ENCODE data around the gene SLCO1B3.

The SLCO1B3 gene

DNA sequence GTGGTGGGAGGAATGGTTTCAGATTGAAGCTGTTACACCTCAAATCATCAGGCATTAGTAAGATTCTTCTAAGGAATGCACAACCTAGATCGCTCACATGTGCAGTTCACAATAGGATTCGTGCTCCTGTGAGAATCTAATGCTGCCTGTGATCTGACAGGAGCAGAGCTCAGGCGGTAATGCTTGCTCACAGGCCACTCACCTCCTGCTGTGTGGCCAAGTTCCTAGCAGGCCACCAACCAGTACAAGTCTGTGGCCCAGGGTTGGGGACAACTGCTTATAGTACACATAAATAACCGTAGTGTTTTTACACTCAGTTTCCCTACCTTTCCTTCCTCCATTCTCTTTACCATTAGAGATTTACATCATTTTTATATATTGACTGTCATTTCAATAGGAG is 121.4 kb downstream of the SLCO1B3 start:
- TF ChIP-seq, protein P1, sequence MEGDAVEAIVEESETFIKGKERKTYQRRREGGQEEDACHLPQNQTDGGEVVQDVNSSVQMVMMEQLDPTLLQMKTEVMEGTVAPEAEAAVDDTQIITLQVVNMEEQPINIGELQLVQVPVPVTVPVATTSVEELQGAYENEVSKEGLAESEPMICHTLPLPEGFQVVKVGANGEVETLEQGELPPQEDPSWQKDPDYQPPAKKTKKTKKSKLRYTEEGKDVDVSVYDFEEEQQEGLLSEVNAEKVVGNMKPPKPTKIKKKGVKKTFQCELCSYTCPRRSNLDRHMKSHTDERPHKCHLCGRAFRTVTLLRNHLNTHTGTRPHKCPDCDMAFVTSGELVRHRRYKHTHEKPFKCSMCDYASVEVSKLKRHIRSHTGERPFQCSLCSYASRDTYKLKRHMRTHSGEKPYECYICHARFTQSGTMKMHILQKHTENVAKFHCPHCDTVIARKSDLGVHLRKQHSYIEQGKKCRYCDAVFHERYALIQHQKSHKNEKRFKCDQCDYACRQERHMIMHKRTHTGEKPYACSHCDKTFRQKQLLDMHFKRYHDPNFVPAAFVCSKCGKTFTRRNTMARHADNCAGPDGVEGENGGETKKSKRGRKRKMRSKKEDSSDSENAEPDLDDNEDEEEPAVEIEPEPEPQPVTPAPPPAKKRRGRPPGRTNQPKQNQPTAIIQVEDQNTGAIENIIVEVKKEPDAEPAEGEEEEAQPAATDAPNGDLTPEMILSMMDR (IDR thresholded peaks at IDR 0.05; ENCODE audit: extremely low read depth, insufficient read depth, missing control alignments): no peak
- DNase-seq (ENCODE audit: low spot score): no peak
- in situ Hi-C loops (cut with MboI; ENCODE audit: low pct_unique_long_range_greater_than_20kb, low sequenced_read_pairs, unreplicated experiment): loop anchor here (25.0 kb wide), 1 partner anchor 230 kb away; no protein-coding TSS in a partner anchor

DNA sequence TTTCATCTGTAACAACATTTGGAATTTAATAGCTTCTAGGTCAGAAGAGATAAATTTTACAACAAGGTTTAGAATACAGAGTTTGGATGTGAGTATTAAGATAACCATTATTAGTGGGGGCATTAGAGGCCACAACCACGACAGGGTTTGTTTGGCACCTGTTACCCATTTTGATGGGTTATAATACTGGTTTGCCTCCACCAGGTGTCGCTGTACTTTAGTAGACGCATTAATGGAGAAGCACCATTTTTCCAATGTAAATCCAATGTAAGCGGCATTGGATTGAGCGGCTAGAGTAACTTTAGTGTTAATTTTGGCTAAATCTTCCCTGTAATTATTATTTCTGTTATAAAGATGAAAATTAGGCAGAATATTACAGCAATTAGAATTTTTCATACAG is 136.2 kb downstream of the SLCO1B3 start:
- TF ChIP-seq, protein P1 (IDR thresholded peaks at IDR 0.05; ENCODE audit: extremely low read depth, insufficient read depth, missing control alignments): peak; percentile 71
- peak; percentile 2 for DNase-seq (ENCODE audit: low spot score)
- in situ Hi-C loops (cut with MboI; ENCODE audit: low pct_unique_long_range_greater_than_20kb, low sequenced_read_pairs, unreplicated experiment): loop anchor here (25.0 kb wide), 1 partner anchor 216 kb away; no protein-coding TSS in a partner anchor

DNA sequence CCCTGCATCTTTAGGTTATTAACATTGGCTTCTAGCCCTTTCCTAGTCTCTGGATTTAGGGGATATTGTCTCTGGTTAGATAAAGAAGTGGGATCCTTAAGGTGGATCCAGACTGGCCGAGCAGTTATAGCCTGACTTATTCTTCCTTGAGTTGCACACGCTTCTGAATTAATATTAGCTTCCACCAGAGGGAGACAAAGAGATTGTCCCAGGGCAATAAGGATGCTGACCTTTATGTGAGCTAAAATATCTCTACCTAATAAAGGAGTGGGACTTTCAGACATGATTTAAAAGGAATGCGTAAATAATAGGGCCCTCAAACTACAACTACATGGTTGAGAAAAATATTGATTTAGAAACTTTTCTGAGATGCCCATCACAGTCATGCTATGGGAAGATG is 139.7 kb downstream of the SLCO1B3 start:
- in situ Hi-C loops (cut with MboI; ENCODE audit: low pct_unique_long_range_greater_than_20kb, low sequenced_read_pairs, unreplicated experiment): no loop called here
- peak; percentile 4 for DNase-seq (ENCODE audit: low spot score)
- TF ChIP-seq, protein P1 (IDR thresholded peaks at IDR 0.05; ENCODE audit: extremely low read depth, insufficient read depth, missing control alignments): peak; percentile 63

DNA sequence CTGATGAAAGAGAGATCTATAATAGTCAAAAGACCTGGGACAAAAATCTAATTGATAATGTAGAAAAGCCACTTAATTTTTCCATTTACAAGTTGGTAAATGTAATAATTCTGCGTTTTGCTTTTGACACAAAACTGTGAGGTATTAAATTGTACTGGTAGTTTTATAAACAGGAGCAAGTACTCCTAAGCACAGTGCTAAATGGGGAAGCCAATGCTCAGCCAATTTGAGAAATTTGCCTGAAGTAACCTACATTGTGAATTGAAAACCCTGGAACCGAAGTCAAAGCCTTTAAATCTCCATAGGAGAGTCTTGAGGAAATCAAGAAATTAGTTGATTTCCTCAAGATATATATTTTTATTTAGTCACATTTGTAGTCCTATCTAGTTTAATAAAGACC is 152.8 kb downstream of the SLCO1B3 start:
- DNase-seq (ENCODE audit: low spot score): no peak
- TF ChIP-seq, protein P1 (IDR thresholded peaks at IDR 0.05; ENCODE audit: extremely low read depth, insufficient read depth, missing control alignments): no peak
- in situ Hi-C loops (cut with MboI; ENCODE audit: low pct_unique_long_range_greater_than_20kb, low sequenced_read_pairs, unreplicated experiment): no loop called here

DNA sequence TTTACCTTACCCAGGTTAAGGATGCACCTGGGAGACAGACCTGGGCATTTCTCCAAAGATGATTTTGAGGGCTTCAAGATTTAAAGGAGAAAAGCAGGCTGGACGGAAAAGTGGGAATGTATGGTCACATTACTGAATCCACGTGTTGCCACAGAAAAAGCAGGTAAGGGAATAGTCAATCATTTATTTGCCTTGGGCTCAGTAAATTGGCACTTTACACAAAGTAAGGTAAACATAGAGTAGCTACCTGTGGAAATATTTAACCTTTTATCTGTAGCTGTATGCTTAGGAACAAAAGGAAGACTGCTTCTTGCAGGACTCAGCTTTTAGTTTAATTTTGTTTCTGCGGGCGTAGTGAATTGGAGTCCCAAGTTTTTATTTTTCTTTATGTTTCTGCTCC is 153.3 kb downstream of the SLCO1B3 start:
- DNase-seq (ENCODE audit: low spot score): no peak
- in situ Hi-C loops (cut with MboI; ENCODE audit: low pct_unique_long_range_greater_than_20kb, low sequenced_read_pairs, unreplicated experiment): no loop called here
- TF ChIP-seq, protein P1 (IDR thresholded peaks at IDR 0.05; ENCODE audit: extremely low read depth, insufficient read depth, missing control alignments): no peak

Data from GM13977 (cell line).